ENCODE data around the gene SPIRE2.

DNA sequence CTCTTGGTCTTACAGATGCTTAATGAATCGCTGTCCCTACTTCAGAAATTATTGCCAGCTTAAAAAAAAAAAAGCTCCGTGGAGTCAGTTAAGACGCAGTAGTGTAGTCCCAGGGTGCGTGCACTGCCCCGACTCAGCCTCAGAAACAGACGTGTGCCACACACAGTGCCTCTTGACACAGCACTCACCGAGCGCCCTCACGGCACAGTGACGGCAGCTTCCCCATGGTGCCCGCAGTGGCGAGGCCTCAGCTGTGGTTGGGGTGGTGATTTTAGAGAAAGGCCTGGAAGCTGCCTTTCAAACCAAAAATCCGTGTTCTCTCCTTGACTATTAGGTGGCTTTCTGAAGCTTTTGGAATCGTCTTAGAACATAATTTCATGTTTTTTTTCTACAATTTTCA, 59.0 kb downstream of the SPIRE2 start:
- TF ChIP-seq POLR2AphosphoS5 (IDR thresholded peaks at IDR 0.05; ENCODE audit: low read depth, low read length) (no peak), SIN3A (IDR thresholded peaks at IDR 0.05; ENCODE audit: borderline replicate concordance, insufficient read depth, low read depth, low read length) (no peak)
- TF ChIP-seq, protein P1, sequence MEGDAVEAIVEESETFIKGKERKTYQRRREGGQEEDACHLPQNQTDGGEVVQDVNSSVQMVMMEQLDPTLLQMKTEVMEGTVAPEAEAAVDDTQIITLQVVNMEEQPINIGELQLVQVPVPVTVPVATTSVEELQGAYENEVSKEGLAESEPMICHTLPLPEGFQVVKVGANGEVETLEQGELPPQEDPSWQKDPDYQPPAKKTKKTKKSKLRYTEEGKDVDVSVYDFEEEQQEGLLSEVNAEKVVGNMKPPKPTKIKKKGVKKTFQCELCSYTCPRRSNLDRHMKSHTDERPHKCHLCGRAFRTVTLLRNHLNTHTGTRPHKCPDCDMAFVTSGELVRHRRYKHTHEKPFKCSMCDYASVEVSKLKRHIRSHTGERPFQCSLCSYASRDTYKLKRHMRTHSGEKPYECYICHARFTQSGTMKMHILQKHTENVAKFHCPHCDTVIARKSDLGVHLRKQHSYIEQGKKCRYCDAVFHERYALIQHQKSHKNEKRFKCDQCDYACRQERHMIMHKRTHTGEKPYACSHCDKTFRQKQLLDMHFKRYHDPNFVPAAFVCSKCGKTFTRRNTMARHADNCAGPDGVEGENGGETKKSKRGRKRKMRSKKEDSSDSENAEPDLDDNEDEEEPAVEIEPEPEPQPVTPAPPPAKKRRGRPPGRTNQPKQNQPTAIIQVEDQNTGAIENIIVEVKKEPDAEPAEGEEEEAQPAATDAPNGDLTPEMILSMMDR (IDR thresholded peaks at IDR 0.05) = no peak

All from Panc1 (cell line).